ENCODE measurements around the gene UBC.

GRCh38 chr12:124877423-124877822 is 37.0 kb downstream of the UBC start:
- TF ChIP-seq GATA3 (IDR thresholded peaks at IDR 0.05; ENCODE audit: low read depth, low read length) (no peak), GATA2 (IDR thresholded peaks at IDR 0.05; ENCODE audit: low read depth, low read length) (no peak)

Data from SH-SY5Y (cell line).